GM18502 (cell line): Measurements from ENCODE around the gene CHRM5.

Source experiments
- ATAC-seq: cut with Tn5 transposase; IDR thresholded peaks from one replicate; pipeline ENCODE4 v1.9.1; 2021; ENCODE audit warnings: mild to moderate bottlenecking; ENCODE audit not compliant: unreplicated experiment, poor library complexity

The CHRM5 gene

GRCh38 chr15:33968224-33968623 lies at the start of gene CHRM5:
CHRM5 (plus strand) TSS chr15:33968497; CDS start chr15:34062718, 94,221 bp downstream.
- no peak for ATAC-seq

GRCh38 chr15:33923446-33923845 lies 44.9 kb upstream of the CHRM5 start:
- ATAC-seq, result no peak

GRCh38 chr15:33926260-33926659 lies 42.0 kb upstream of the CHRM5 start:
- no peak for ATAC-seq

GRCh38 chr15:33932734-33933133 lies 35.6 kb upstream of the CHRM5 start:
- no peak for ATAC-seq

- no peak for ATAC-seq
These were observed 33.9 kb upstream of the CHRM5 start for GRCh38 chr15:33934396-33934795.

GRCh38 chr15:33934921-33935320 lies 33.4 kb upstream of the CHRM5 start:
- no peak for ATAC-seq

- peak; percentile 78 for ATAC-seq
These were observed 26.8 kb upstream of the CHRM5 start for GRCh38 chr15:33941279-33942063.

GRCh38 chr15:33946152-33946551 lies 22.1 kb upstream of the CHRM5 start:
- ATAC-seq, result no peak

GRCh38 chr15:33955945-33956344 lies 12.4 kb upstream of the CHRM5 start:
- ATAC-seq, result no peak

- no peak for ATAC-seq
These were observed 11.9 kb upstream of the CHRM5 start for GRCh38 chr15:33956397-33956796.

- no peak for ATAC-seq
These were observed 8.3 kb upstream of the CHRM5 start for GRCh38 chr15:33959844-33960548.

GRCh38 chr15:33960549-33960935 lies 7.8 kb upstream of the CHRM5 start:
- no peak for ATAC-seq

GRCh38 chr15:33963831-33964664 lies 4.2 kb upstream of the CHRM5 start:
- no peak for ATAC-seq

GRCh38 chr15:33964665-33965040 lies 3.6 kb upstream of the CHRM5 start:
- no peak for ATAC-seq

- ATAC-seq, result no peak
These were observed 524 bp downstream of the CHRM5 start for GRCh38 chr15:33968821-33969220.

GRCh38 chr15:33971811-33972210 lies 3.5 kb downstream of the CHRM5 start:
- no peak for ATAC-seq

GRCh38 chr15:33975022-33975565 lies 6.8 kb downstream of the CHRM5 start:
- no peak for ATAC-seq

- ATAC-seq, result no peak
These were observed 11.9 kb downstream of the CHRM5 start for GRCh38 chr15:33980159-33980558.

- no peak for ATAC-seq
These were observed 14.2 kb downstream of the CHRM5 start for GRCh38 chr15:33982516-33982915.

- no peak for ATAC-seq
These were observed 17.0 kb downstream of the CHRM5 start for GRCh38 chr15:33985287-33985686.

- no peak for ATAC-seq
These were observed 17.5 kb downstream of the CHRM5 start for GRCh38 chr15:33985751-33986150.
